ENCODE data around the gene ZBTB7A.

Gene ZBTB7A

GRCh38 chr19:4093643-4094175, 27.0 kb upstream of the ZBTB7A start:
- DNase-seq: no peak

GRCh38 chr19:4090356-4091220, 23.9 kb upstream of the ZBTB7A start:
- no peak for DNase-seq

GRCh38 chr19:4089946-4090345, 23.2 kb upstream of the ZBTB7A start:
- DNase-seq: no peak

- DNase-seq: peak; percentile 90
Measured at GRCh38 chr19:4089400-4089908, 22.8 kb upstream of the ZBTB7A start.

- peak; percentile 95 for DNase-seq
Measured at GRCh38 chr19:4088975-4089374, 22.3 kb upstream of the ZBTB7A start.

GRCh38 chr19:4087787-4088679, 21.3 kb upstream of the ZBTB7A start:
- DNase-seq: no peak

GRCh38 chr19:4086411-4086867, 19.7 kb upstream of the ZBTB7A start:
- no peak for DNase-seq

GRCh38 chr19:4084547-4084877, 17.8 kb upstream of the ZBTB7A start:
- no peak for DNase-seq

- no peak for DNase-seq
Measured at GRCh38 chr19:4083677-4084546, 17.2 kb upstream of the ZBTB7A start.

GRCh38 chr19:4082172-4082571, 15.5 kb upstream of the ZBTB7A start:
- no peak for DNase-seq

GRCh38 chr19:4081441-4082129, 14.9 kb upstream of the ZBTB7A start:
- peak; percentile 53 for DNase-seq

GRCh38 chr19:4080473-4080872, 13.8 kb upstream of the ZBTB7A start:
- no peak for DNase-seq

GRCh38 chr19:4077800-4078684, 11.3 kb upstream of the ZBTB7A start:
- DNase-seq: peak; percentile 76

- no peak for DNase-seq
Measured at GRCh38 chr19:4077007-4077374, 10.3 kb upstream of the ZBTB7A start.

- peak; percentile 56 for DNase-seq
Measured at GRCh38 chr19:4075373-4075772, 8.7 kb upstream of the ZBTB7A start.

GRCh38 chr19:4071610-4072009, 4.9 kb upstream of the ZBTB7A start:
- DNase-seq: no peak

GRCh38 chr19:4069331-4069959, 2.7 kb upstream of the ZBTB7A start:
- peak; percentile 76 for DNase-seq

GRCh38 chr19:4068047-4068966, 1.6 kb upstream of the ZBTB7A start:
- DNase-seq: peak; percentile 49

Measured in hematopoietic multipotent progenitor cell treated with erythropoietin and hydrocortisone succinate and interleukin-3 and kit ligand, for 6 days (in vitro differentiated cells).